ENCODE measurements around the gene SLC25A39.

DNA sequence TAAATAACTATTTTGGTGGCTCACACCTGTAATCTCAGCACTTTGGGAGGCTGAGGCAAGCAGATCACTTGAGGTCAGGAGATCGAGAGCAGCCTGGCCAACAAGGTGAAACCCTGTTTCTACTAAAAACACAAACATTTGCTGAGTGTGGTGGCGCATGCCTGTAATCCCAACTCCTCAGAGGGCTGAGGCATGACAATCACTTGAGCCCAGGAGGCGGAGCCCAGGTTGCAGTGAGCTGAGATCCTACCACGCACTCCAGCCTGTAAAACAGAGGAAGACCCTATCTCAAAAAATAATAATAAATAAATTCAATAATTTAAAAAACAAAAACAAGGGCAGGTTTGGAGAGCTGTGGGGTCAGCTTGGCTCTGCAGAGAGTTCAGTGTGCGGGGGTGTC lies 51.0 kb downstream of the SLC25A39 start:
- TF ChIP-seq POLR2A (IDR thresholded peaks at IDR 0.05; ENCODE audit: low read depth, low read length) (no peak), MXI1 (IDR thresholded peaks at IDR 0.05; ENCODE audit: borderline replicate concordance, low read depth, low read length) (no peak), RFX5 (IDR thresholded peaks at IDR 0.05; ENCODE audit: low read depth, low read length) (no peak), FOS (IDR thresholded peaks at IDR 0.05; ENCODE audit: low read depth, low read length) (no peak), CEBPB (IDR thresholded peaks at IDR 0.05; ENCODE audit: low read depth, low read length) (no peak), MAFK (IDR thresholded peaks at IDR 0.05; ENCODE audit: low read depth, low read length) (no peak), RAD21 (IDR thresholded peaks at IDR 0.05; ENCODE audit: low read length) (no peak), MAZ (IDR thresholded peaks at IDR 0.05; ENCODE audit: borderline replicate concordance, low read depth, low read length) (no peak)
- TF ChIP-seq, protein P1, sequence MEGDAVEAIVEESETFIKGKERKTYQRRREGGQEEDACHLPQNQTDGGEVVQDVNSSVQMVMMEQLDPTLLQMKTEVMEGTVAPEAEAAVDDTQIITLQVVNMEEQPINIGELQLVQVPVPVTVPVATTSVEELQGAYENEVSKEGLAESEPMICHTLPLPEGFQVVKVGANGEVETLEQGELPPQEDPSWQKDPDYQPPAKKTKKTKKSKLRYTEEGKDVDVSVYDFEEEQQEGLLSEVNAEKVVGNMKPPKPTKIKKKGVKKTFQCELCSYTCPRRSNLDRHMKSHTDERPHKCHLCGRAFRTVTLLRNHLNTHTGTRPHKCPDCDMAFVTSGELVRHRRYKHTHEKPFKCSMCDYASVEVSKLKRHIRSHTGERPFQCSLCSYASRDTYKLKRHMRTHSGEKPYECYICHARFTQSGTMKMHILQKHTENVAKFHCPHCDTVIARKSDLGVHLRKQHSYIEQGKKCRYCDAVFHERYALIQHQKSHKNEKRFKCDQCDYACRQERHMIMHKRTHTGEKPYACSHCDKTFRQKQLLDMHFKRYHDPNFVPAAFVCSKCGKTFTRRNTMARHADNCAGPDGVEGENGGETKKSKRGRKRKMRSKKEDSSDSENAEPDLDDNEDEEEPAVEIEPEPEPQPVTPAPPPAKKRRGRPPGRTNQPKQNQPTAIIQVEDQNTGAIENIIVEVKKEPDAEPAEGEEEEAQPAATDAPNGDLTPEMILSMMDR (conservative IDR thresholded peaks at IDR 0.05; ENCODE audit: low read depth, low read length), result no peak
- TF ChIP-seq, protein P2, sequence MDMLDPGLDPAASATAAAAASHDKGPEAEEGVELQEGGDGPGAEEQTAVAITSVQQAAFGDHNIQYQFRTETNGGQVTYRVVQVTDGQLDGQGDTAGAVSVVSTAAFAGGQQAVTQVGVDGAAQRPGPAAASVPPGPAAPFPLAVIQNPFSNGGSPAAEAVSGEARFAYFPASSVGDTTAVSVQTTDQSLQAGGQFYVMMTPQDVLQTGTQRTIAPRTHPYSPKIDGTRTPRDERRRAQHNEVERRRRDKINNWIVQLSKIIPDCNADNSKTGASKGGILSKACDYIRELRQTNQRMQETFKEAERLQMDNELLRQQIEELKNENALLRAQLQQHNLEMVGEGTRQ (IDR thresholded peaks at IDR 0.05; ENCODE audit: low read depth, low read length), result no peak

Data from IMR-90 (cell line).